Muscle of leg (tissue), 11 donors: Measurements from ENCODE around the gene PRKCZ. TPM values are rescaled to one million over a fixed set of nuclear protein-coding genes. Genes with fewer than 3 reads are reported as not detected.
A peak's percentile ranks its signal among the peaks of the same experiment; 100 is the strongest.
"Not testable (repeated sequence)": the region's sequence is repeated elsewhere in the genome, so short reads cannot be mapped to it uniquely, and the experiment has no call there.

ENCODE experiments used
- DNase-seq: peaks from one replicate; pipeline ENCODE4 v3.0.0; 2013
- H3K27ac ChIP-seq: one replicate; pipeline ENCODE4 v1.5.1; 2013; ENCODE audit warnings: mild to moderate bottlenecking, low read length, control low read depth
- H3K27me3 ChIP-seq: one replicate; pipeline ENCODE4 v1.6.1; 2013; ENCODE audit warnings: low read length; ENCODE audit not compliant: control insufficient read depth, insufficient read depth
- H3K36me3 ChIP-seq: one replicate; pipeline ENCODE4 v1.6.1; 2013; ENCODE audit warnings: low read length; ENCODE audit not compliant: control insufficient read depth, insufficient read depth
- H3K4me1 ChIP-seq: one replicate; pipeline ENCODE4 v1.6.1; 2013; ENCODE audit warnings: low read length; ENCODE audit not compliant: control insufficient read depth, insufficient read depth
- H3K4me3 ChIP-seq: one replicate; pipeline ENCODE4 v1.5.1; 2013; ENCODE audit warnings: low read length, control low read depth
- H3K9me3 ChIP-seq: replicated peaks from 2 replicates; pipeline ENCODE4 v1.6.1; 2013; ENCODE audit warnings: low read depth, low read length; ENCODE audit not compliant: control insufficient read depth
- WGBS: methylation state at CpG from one replicate; pipeline ENCODE4 v1.1.5; 2013; ENCODE audit warnings: missing lambda C conversion rate; ENCODE audit not compliant: insufficient coverage; 5-methylcytosine and 5-hydroxymethylcytosine counted together
- polyA plus RNA-seq, 8 donors: library from polyadenylated mRNA; unstranded; fragments of 120-200 nt; gene quantifications; one replicate each; pipeline versions ENCODE4 v1.2.1 to v1.2.3, GENCODE V29; 2013; ENCODE audit warnings: inconsistent platforms in 1 of 8, low replicate concordance in 1 of 8; ENCODE audit not compliant: insufficient read length in 8 of 8, insufficient read depth in 1 of 8
- total RNA-seq: library from RNA; stranded (reverse); fragments of 120-200 nt; gene quantifications from one replicate; pipeline ENCODE4 v1.2.4, GENCODE V29; 2013

The PRKCZ gene
- total and polyA plus RNA-seq, 9 donors = 4.0 to 10.5 (median 5.7) TPM

GRCh38 chr1:2108213-2108876 is 58.1 kb downstream of the PRKCZ start:
- peaks cover 5% of the 10 kb centered on the region for H3K27me3 ChIP-seq

GRCh38 chr1:2108877-2109580 is 58.8 kb downstream of the PRKCZ start:
- Histone ChIP-seq H3K27me3 (peaks cover 10% of the 10 kb centered on the region), H3K36me3 (no peaks in the 10 kb centered on the region)

More at GRCh38 chr1:2108213-2108876, 58.1 kb downstream of the PRKCZ start:
- Histone ChIP-seq H3K27ac (no peak overlapping the region), H3K36me3 (no peaks in the 10 kb centered on the region), H3K4me1 (peaks cover 3% of the 10 kb centered on the region), H3K9me3 (no peaks in the 10 kb centered on the region), H3K4me3 (no peak overlapping the region)
- DNase-seq = peak; percentile 76
- WGBS = 59% methylated on average over 30 of the region's 33 CpGs

GRCh38 chr1:2109581-2110021 is 59.4 kb downstream of the PRKCZ start:
- no peak overlapping the region for H3K4me3 ChIP-seq
- no peaks in the 10 kb centered on the region for H3K36me3 ChIP-seq
- peaks cover 11% of the 10 kb centered on the region for H3K27me3 ChIP-seq
- WGBS = 90% methylated on average over 22 of the region's 24 CpGs
- no peak overlapping the region for H3K27ac ChIP-seq
- peaks cover under 1% of the 10 kb centered on the region for H3K4me1 ChIP-seq
- DNase-seq = no peak
- no peaks in the 10 kb centered on the region for H3K9me3 ChIP-seq

More at GRCh38 chr1:2108877-2109580, 58.8 kb downstream of the PRKCZ start:
- Histone ChIP-seq H3K27ac (no peak overlapping the region), H3K9me3 (no peaks in the 10 kb centered on the region), H3K4me3 (no peak overlapping the region), H3K4me1 (peaks cover 3% of the 10 kb centered on the region)
- no peak for DNase-seq
- 69% methylated on average over 27 of the region's 28 CpGs for WGBS

GRCh38 chr1:2110191-2110737 is 60.1 kb downstream of the PRKCZ start:
- DNase-seq = no peak
- Histone ChIP-seq H3K4me1 (no peaks in the 10 kb centered on the region), H3K4me3 (no peak overlapping the region), H3K9me3 (no peaks in the 10 kb centered on the region), H3K27ac (no peak overlapping the region), H3K36me3 (no peaks in the 10 kb centered on the region), H3K27me3 (peaks cover 18% of the 10 kb centered on the region)
- WGBS = 88% methylated on average over 13 of the region's 18 CpGs

GRCh38 chr1:2110738-2111673 is 60.8 kb downstream of the PRKCZ start:
- Histone ChIP-seq H3K9me3 (no peaks in the 10 kb centered on the region), H3K36me3 (no peaks in the 10 kb centered on the region), H3K4me3 (no peak overlapping the region), H3K27ac (no peak overlapping the region), H3K4me1 (peaks cover 3% of the 10 kb centered on the region), H3K27me3 (peaks cover 25% of the 10 kb centered on the region)
- 84% methylated on average over 19 of the region's 28 CpGs for WGBS
- DNase-seq = no peak

GRCh38 chr1:2111674-2112035 is 61.4 kb downstream of the PRKCZ start:
- H3K4me3 ChIP-seq = no peak overlapping the region
- 85% methylated on average over 15 of the region's 15 CpGs for WGBS
- DNase-seq = no peak
- no peaks in the 10 kb centered on the region for H3K36me3 ChIP-seq
- peaks cover 6% of the 10 kb centered on the region for H3K4me1 ChIP-seq
- H3K9me3 ChIP-seq = no peaks in the 10 kb centered on the region
- peaks cover 30% of the 10 kb centered on the region for H3K27me3 ChIP-seq
- no peak overlapping the region for H3K27ac ChIP-seq

GRCh38 chr1:2112280-2112701 is 62.1 kb downstream of the PRKCZ start:
- DNase-seq = peak; percentile 53
- H3K27me3 ChIP-seq = peaks cover 35% of the 10 kb centered on the region
- peaks cover 6% of the 10 kb centered on the region for H3K4me1 ChIP-seq
- H3K27ac ChIP-seq = no peak overlapping the region
- H3K4me3 ChIP-seq = no peak overlapping the region
- no peaks in the 10 kb centered on the region for H3K36me3 ChIP-seq
- no peaks in the 10 kb centered on the region for H3K9me3 ChIP-seq
- WGBS = 69% methylated on average over 12 of the region's 17 CpGs

GRCh38 chr1:2113620-2114135 is 63.5 kb downstream of the PRKCZ start:
- H3K27me3 ChIP-seq = peaks cover 39% of the 10 kb centered on the region
- no peak overlapping the region for H3K4me3 ChIP-seq
- H3K4me1 ChIP-seq = peaks cover 6% of the 10 kb centered on the region
- no peak overlapping the region for H3K27ac ChIP-seq
- H3K9me3 ChIP-seq = no peaks in the 10 kb centered on the region
- DNase-seq = no peak
- 86% methylated on average over 5 of the region's 15 CpGs for WGBS
- no peaks in the 10 kb centered on the region for H3K36me3 ChIP-seq

GRCh38 chr1:2114635-2115007 is 64.4 kb downstream of the PRKCZ start:
- H3K4me3 ChIP-seq, H3K4me1 ChIP-seq, H3K36me3 ChIP-seq, H3K27ac ChIP-seq, DNase-seq, H3K9me3 ChIP-seq: not testable (repeated sequence)
- 80% methylated on average over 14 of the region's 14 CpGs for WGBS
- peaks cover 39% of the 10 kb centered on the region for H3K27me3 ChIP-seq
